Kidney tubule cell (primary cell): ENCODE results near the gene UMAD1.

Experiments
- DNase-seq: peaks from one replicate; pipeline ENCODE4 v3.0.0-alpha.2; 2018; ENCODE audit warnings: low spot score

The UMAD1 gene

DNA sequence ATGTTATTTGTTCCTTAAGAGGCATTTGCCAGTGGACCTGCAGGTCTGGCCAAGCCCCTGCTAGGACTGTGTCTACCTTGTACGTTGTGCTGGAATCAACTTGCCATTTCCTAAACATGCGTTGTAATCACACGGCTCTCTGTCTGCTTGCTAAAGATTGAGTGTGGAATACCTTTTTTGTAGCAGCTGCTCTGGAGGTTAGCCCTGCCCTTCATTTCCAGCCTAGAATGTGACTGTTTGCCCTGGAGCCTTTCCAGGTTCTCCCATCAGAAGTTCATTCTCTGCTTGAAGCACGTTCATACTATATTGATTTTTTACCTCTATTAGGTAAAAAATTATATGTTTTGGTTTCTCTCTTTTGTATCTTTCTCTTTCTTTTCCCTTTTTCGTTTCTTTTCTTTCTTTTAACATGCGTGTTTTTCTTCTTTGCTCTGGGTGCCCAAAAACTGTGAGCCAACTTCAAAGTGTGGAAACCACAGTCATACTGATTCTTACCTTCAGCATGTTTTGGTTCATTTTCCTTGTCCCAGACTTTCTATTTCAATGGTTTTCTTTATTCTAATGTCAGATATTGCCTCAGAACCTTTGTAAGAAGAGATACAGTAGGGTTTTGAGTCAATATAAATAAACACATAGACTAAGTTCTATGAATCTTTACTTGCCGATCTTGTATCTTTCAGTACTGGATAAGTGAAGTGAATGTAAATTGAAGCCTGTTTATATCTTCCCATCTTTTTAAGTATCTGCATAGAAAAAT is 189.7 kb downstream of the UMAD1 start:
- peak; percentile 2 for DNase-seq

DNA sequence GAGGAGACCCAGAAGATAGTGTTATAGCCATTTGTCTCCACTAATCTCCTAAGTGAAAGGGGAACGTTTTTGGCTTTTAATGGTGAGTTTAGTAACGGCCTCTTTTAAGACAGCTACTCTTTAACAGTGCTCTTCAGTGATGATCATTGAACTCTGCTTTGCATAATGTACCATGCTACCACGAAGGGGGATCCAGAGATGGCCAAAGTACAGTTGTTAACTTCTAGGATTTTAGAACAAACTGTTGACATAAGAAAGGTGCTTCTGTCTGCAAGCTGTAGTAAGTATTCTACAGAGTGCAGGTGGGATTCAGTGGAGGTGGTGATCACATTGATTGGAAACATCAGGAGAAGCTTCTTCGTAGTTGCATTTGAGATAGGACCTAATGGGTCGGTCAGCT is 192.0 kb downstream of the UMAD1 start:
- no peak for DNase-seq

DNA sequence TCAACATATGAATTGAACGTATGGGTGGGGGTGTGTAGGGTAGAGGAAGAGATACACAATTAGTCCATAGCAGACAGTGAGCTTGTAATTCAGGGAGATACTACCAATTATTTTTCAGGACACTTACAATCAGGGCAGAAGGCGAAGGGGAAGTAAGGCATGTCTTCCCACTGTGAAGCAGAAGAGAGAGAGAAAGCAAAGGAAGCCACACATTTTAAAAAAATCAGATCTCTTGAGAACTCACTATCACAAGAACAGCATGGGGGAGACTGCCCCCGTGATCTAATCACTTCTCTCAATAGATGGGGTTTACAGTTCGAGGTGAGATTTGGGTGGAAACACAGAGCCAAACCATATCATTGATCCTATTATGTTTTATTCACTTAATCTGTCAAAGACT is 194.2 kb downstream of the UMAD1 start:
- DNase-seq: no peak

DNA sequence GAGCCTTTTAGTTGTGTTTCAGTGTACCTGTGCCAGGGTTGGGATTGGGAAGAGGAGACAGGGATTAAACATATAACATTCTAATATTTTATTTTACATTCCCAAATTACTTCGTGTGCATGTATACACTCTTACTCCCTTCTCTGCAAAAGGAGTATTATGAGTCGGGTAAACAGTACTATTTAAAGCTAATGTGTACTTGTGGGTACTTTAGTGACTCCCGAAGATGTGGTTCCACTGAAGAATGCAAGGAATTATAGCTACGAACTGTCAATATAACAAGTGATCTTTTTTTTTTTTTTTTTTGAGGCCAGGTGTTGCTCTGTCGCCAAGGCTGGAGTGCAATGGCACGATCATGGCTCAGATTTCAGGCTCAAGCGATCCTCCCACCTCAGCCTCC is 200.5 kb downstream of the UMAD1 start:
- DNase-seq: no peak

DNA sequence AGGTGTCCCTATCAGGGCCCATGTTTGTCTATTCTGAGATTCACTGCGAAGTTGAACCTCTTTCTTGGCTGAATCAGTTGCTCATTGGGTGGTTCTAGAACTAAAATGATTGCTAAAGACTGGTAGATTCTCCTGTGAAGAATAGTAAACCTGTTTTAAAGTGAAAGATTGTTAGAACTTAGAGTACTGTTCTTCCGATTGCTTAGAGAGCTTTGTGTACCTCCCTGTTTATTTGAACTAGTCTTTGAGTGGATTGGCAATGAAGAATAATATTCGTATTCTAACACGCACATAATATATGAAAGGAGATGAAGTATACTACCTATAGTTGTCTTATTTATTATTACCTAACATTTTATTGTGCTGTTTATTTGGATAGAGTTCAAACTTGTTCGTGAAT is 202.7 kb downstream of the UMAD1 start:
- no peak for DNase-seq

DNA sequence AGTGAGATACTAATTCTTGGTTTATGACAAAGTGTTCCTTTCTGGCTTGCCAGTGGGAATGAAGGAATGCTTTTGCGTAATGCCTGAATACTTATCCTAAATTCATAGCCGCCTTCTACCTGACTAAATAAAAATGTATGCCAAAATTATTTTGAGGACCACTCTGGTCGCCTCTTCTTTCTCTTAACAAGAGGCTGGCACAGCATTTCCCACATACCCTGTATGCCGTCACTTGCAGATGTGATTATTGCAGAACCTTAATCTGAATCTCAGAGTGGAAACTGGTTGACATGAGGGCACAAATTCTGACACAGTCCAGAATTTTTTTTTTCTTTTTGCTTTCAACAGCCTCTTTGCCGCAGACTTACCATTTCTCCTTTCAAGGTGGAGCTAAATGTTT is 203.4 kb downstream of the UMAD1 start:
- DNase-seq: no peak

GRCh38 chr7:7848246-7848645 is 207.7 kb downstream of the UMAD1 start:
- DNase-seq: no peak

DNA sequence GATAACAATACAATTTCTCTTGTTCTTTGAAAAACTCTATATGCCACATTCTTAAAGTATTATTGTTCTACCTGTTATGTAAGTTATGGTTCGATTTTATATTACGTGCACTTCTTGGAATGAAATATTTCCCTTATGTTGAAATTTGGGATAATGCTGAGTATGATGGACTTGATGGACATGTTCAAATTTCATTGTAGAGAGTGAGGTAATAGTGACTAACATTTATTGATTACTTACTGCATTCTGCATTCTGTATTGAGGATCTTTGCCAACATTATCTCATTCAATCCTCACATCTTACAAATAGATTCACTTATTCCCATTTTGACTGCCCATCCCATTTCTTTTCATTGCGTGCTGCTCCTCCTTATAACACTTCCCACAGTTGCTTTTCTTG is 208.3 kb downstream of the UMAD1 start:
- no peak for DNase-seq

DNA sequence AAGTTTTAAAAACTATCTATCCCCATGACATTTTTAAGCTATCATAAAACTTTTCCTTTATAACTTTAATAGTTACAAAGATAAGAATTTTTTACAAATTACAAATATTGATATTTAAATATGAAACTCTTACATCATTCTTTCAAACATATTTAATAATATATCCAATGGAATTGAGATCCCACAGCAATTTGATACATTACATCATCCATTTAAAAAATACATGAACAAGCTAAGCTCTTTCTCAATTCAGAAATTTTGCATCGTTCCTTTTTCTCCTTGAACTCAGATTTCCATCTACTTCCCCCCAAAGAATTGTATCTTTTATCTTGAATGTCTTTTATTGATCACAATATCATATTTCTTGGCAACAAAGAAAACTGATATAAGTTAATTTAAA is 209.6 kb downstream of the UMAD1 start:
- DNase-seq: no peak

GRCh38 chr7:7851381-7851780 is 210.8 kb downstream of the UMAD1 start:
- DNase-seq: no peak

- DNase-seq: no peak
Observed at GRCh38 chr7:7851991-7852390, 211.4 kb downstream of the UMAD1 start.

DNA sequence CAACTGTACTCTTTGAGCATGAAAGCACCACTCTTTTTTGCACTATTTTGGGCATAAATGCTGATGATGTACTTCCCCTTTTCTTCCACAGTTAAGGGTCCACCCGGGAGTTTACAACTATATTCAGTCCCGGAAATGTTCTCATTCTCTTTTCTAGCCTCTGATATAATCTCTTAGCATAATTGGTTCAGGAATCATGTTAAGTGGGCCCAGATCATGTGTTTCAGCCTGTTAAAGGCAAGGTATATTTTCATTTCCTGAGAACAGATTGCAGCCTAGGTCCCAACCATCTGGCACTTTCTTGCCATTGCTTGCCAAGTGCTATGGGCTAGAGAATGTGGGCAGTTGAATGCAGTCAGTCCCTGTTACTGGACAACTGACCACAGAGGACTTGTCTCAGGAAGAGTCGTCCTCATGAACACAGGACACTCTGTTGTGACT is 216.6 kb downstream of the UMAD1 start:
- DNase-seq: no peak

- DNase-seq: no peak
Observed at GRCh38 chr7:7858559-7858958, 218.0 kb downstream of the UMAD1 start.

DNA sequence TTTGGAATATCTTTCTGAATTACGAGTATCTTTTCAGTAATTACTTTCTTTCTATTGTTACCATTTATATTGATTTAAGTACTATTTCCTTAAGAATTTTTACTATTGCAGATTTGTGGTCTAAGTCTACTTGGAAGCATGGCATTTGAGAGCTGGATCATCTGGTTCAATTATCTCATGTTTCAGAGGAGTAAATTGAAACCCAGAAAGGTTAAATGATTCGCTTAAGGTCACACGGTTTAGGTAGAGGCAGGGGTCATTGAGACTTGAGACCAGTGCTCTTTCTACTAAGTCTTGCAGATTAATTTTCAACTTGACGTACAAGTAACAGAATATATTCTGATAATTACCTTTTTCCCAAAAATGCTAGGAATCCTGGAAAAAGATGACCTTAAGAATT is 218.9 kb downstream of the UMAD1 start:
- DNase-seq: no peak

GRCh38 chr7:7861211-7861633 is 220.7 kb downstream of the UMAD1 start:
- DNase-seq: peak; percentile 81

DNA sequence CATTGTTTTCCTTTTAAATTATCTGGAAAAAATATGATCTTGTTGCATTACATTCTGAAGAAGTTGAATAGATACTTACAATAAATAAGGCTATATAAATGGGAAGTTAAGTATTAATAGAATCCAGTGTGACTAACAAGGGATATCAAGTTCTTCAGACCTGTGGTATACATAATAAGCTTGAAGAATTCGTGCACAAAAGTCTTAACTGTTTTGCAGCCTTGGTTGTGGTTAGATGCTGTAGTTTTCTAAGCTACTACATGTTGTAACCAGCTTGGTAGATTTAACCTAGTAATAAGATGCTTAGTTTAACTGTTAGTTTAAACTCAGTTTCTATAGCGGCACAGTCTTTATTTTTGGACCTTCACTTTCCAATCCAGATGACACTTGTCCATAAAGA is 221.8 kb downstream of the UMAD1 start:
- DNase-seq: peak; percentile 45

DNA sequence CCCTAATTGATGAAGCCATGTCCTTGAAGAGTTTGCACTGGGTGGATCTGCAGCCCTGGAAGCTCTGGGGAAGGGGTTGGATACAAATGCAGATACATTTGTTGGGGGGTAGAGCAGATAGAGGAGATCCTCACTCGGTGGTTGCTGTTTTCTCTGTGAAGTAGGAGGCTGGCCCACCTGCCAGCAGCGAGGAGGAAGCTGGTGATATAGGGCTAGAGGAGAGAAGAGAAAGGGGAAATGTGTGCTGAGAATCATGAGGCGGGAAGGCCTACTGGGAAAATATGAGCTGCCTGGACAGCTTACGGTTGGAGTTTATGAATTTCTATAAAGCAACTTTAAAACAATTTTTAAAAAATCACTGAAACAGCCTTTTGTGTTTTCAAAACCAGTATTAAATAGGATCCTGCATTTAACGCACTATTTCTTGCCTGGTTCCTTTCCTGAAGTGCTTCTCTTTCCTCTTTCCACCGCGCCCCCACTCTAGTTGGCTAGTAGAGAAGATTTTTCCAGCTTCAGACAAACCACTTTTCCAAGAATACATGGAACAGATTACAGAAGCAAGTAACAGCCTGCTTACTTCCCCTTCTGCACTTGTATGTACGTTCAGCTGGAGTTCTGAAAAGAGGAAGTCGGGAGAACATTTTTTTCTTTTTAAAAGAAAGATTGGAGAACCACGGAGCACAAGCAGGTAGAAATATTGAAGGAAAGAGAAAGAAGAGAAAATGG is 227.5 kb downstream of the UMAD1 start:
- DNase-seq: no peak

DNA sequence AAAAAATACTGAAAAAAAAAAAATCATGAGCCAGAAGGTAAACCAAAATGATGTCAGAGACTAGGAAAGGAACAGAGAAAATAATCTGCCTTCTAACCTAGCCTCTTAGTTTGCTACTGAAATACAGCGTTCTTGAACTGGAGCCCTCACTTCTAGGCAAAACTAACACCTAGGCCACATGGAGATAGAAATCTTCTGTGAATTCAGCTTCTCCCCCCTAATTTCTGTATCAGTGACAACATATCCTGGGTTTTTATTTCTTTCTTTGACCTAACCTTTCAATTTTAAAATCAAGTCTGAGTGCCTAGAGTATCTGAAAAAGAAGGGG is 228.0 kb downstream of the UMAD1 start:
- DNase-seq: no peak

DNA sequence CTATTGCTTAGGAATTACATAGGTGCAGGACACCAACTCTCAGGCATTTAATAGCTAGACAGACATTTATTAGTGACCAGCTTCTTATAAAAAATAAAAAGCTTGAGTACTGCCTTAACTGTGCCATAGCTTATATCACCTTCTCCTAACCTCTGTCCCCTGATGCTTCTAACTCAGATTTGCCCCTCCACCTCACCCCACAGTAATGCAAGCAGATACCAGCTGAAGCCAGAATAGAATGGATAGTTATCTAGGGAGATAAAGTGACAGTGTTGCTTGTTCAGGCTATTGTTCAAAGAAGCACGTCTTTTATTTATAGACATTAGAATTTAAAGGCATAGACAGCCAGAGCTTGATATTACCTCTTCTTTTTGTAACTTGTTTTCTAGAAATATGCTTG is 228.5 kb downstream of the UMAD1 start:
- DNase-seq: no peak

- DNase-seq: no peak
Observed at GRCh38 chr7:7869651-7870050, 229.1 kb downstream of the UMAD1 start.

DNA sequence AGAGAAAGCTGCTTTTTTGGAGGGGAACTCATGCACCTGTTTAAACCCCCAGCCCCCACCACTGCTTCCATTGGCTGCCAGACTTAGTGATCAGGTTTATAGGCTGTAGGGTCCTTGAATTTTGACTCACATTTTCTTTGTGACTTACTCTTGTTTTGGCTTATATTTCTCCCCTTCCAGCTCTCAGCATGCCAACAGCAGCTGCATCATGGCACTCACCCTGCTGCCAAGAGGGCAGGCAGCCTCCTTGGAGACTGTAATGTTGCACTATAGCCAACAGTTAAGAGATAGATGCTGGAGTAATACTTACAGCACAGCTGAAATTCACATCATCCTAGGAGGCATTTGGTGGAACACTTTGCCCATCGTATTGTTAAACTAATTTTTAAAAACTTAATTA is 230.0 kb downstream of the UMAD1 start:
- no peak for DNase-seq

DNA sequence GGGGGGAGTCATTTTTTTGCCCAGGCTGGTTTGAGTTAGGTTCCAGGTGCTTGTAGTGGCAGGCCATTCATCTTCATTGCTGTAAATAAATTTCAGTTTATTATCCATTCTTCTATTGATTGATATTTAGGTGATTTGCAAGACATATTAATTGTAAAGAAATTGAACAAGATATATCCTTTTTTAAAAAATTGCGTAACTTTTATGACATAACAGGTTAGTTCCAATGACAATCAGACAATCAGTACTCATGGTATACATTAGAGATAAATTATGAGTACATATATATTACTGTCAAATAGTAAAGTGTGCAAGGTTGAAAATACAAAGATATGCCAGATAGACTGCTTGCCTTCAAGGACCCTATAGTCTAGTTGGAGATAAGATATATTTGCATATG is 235.9 kb downstream of the UMAD1 start:
- DNase-seq: no peak

DNA sequence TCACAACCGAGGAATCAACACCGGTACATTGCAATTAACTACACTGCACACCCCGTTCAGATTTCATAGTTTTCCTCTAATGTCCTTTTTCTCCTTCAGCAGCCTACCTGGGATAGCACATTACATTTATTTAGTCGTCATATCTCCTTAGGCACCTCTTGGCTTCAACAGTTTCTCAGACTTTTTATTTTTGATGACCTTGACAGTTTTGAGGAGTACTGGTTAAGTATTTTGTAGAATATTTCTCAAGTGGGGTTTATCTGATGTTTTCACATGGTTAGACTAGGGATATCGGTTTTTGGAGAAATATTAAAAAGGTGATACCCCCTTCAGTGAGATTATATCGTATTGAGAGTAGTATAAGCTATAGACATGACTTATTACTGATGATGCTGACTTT is 241.0 kb downstream of the UMAD1 start:
- no peak for DNase-seq

DNA sequence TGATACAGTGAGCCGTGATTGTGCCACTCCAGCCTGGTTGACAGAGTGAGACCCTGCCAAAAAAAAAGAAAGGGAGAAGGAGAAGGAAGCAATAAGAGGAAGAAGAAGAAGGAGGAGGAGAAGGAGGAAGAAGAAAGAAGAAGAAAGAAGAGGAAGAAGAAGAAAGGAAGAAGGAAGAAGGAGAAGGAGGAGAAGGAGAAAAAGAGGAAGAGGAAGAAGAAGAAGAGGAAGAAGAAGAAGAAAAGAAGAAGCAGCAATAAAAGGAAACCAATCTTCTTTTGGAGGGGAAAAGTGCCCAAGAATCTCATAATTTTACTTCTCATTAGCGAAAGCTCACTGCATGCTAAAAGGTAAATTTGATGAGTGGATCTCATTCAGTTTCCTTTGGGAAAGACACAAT is 242.3 kb downstream of the UMAD1 start:
- DNase-seq: no peak
